Measurements from ENCODE around the gene IL21.
"Not testable (repeated sequence)": the region's sequence is repeated elsewhere in the genome, so short reads cannot be mapped to it uniquely, and the experiment has no call there.

IL21 gene

GRCh38 chr4:122577189-122577553, 43.7 kb downstream of the IL21 start:
- DNase-seq, result no peak

- DNase-seq, result no peak
Observed at GRCh38 chr4:122576261-122577188, 44.3 kb downstream of the IL21 start.

GRCh38 chr4:122574347-122574746, 46.5 kb downstream of the IL21 start:
- not testable (repeated sequence) for DNase-seq

DNA sequence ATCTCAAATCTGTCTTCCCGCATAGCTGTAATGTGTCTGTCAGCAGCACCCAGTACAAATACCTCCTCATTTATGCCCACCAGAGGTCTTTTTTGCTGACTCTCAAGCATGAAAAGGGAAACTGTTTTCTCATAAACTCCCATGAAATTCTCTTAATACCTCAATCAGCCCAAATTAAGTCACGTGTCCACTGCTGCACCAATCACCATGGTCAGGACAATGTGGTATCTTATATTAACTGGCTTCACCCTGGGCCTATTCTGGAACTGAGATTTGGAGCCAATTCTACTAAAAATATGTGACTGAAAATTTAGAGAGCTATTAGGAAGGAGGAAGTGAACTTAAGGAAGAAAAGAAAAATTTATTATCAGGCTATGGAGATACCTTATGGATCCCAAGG, 58.4 kb downstream of the IL21 start:
- DNase-seq, result no peak
